Caco-2 (cell line): ENCODE data around the gene AMPH. TPM values are rescaled to one million over a fixed set of nuclear protein-coding genes. Genes with fewer than 3 reads are reported as not detected.
"Not testable (repeated sequence)": the region's sequence is repeated elsewhere in the genome, so short reads cannot be mapped to it uniquely, and the experiment has no call there.

Source experiments
- BruUV-seq: library from RNA; stranded (reverse); fragments of 400-500 nt; replicated peaks from 2 replicates; lab custom pipeline; 2021; lab: Mats Ljungman, UMichigan
- CTCF ChIA-PET: fragments of 300-600 bp; sonication (Branson Sonifier 250); formaldehyde crosslinking; loops from one replicate; lab custom pipeline; 2022; ENCODE audit warnings: antibody characterized with exemption; lab: Charles Lee
- POLR2A ChIA-PET: fragments of 300-600 bp; sonication (Branson Sonifier 250); formaldehyde crosslinking; loops from one replicate; lab custom pipeline; 2022; ENCODE audit warnings: antibody characterized with exemption; lab: Charles Lee
- DNase-seq, 2 experiments: peaks; one replicate each; pipeline versions ENCODE4 v3.0.0 to v3.0.0-alpha.2; 2020 to 2022
- H3K27me3 ChIP-seq: replicated peaks from 2 replicates; pipeline ENCODE4 v1.6.0; 2011; ENCODE audit warnings: low read length; ENCODE audit not compliant: control insufficient read depth, insufficient read depth
- H3K36me3 ChIP-seq: 2 replicates; pipeline ENCODE4 v1.5.1; 2011; ENCODE audit warnings: low read length; ENCODE audit not compliant: control insufficient read depth, insufficient read depth
- H3K4me1 ChIP-seq: fragments of 250-450 bp; sonication (Bioruptor Pico); 2 replicates; pipeline ENCODE4 v1.5.1; 2020; ENCODE audit warnings: mild to moderate bottlenecking
- H3K4me3 ChIP-seq: 2 replicates; pipeline ENCODE4 v1.5.1; 2011; ENCODE audit warnings: low read depth, mild to moderate bottlenecking, control low read depth, low read length
- H3K9me3 ChIP-seq: fragments of 250-450 bp; sonication (Bioruptor Pico); 2 replicates; pipeline ENCODE4 v1.5.1; 2020; ENCODE audit warnings: mild to moderate bottlenecking, moderate library complexity
- H3K27ac Mint-ChIP-seq: one replicate; pipeline ENCODE4 v1.8.0; 2022; ENCODE audit warnings: mixed read lengths; ENCODE audit not compliant: unreplicated experiment
- H3K27me3 Mint-ChIP-seq: one replicate; pipeline ENCODE4 v1.8.0; 2022; ENCODE audit warnings: mixed read lengths; ENCODE audit not compliant: insufficient read depth, unreplicated experiment
- H3K36me3 Mint-ChIP-seq: one replicate; pipeline ENCODE4 v1.8.0; 2022; ENCODE audit warnings: mild to moderate bottlenecking, mixed read lengths; ENCODE audit not compliant: insufficient read depth, unreplicated experiment
- H3K4me1 Mint-ChIP-seq: one replicate; pipeline ENCODE4 v1.8.0; 2022; ENCODE audit warnings: low read depth, mixed read lengths; ENCODE audit not compliant: unreplicated experiment
- H3K4me3 Mint-ChIP-seq: one replicate; pipeline ENCODE4 v1.8.0; 2022; ENCODE audit warnings: mild to moderate bottlenecking, moderate library complexity, mixed read lengths; ENCODE audit not compliant: unreplicated experiment
- H3K9me3 Mint-ChIP-seq: one replicate; pipeline ENCODE4 v1.8.0; 2022; ENCODE audit warnings: mixed read lengths; ENCODE audit not compliant: unreplicated experiment
- intact Hi-C: fragments of 100-400 bp; cut with micrococcal nuclease; formaldehyde crosslinking; loops from one replicate; pipeline ENCODE4 v1.10.0; 2022; ENCODE audit not compliant: unreplicated experiment
- total RNA-seq: library from RNA; stranded (reverse); gene quantifications from 2 replicates; pipeline ENCODE4 v1.2.3, GENCODE V29; 2022
- TF ChIP-seq, protein P1 (sequence below), 2 experiments: fragments of 200-600 bp in 1 of 2; IDR thresholded peaks; 1 replicate in 1 of 2; 2 replicates in 1 of 2; pipeline versions ENCODE4 v1.5.1 to v1.8.0; 2011 to 2022; ENCODE audit warnings: antibody characterized with exemption in 1 of 2, control low read depth in 1 of 2, inconsistent platforms in 1 of 2, low read depth in 1 of 2, low read length in 1 of 2, mild to moderate bottlenecking in 1 of 2, moderate library complexity in 1 of 2; ENCODE audit not compliant: insufficient read depth in 1 of 2, severe bottlenecking in 1 of 2, unreplicated experiment in 1 of 2

Gene AMPH
- total RNA-seq, 1 experiment from 2014 or later = not detected

DNA sequence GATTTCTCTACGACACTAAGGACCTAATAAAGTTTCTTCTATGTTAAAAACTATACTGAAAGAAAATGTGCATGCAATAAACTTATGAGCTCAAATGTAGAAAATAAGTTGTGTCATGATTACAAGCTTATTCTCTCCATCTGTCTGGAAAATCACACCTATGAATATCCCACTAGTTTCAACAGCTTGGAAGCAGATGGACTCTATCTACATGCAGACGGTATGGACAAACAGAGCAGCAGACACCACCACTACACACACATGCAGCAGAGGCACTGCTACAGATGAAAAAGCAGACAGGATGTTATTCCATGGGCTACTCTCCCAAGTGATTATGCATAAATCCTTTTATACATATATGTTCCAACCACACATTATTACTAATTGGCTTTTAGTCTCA, 234.3 kb downstream of the AMPH start:
- CTCF ChIA-PET = no interaction called here
- Mint-ChIP-seq H3K27me3 (peaks cover 14% of the 10 kb centered on the region), H3K36me3 (no peaks in the 10 kb centered on the region), H3K9me3 (no peaks in the 10 kb centered on the region), H3K4me1 (peaks cover 5% of the 10 kb centered on the region), H3K27ac (no peak overlapping the region), H3K4me3 (no peak overlapping the region)
- no peaks in the 10 kb centered on the region for H3K36me3 ChIP-seq
- TF ChIP-seq, protein P1, sequence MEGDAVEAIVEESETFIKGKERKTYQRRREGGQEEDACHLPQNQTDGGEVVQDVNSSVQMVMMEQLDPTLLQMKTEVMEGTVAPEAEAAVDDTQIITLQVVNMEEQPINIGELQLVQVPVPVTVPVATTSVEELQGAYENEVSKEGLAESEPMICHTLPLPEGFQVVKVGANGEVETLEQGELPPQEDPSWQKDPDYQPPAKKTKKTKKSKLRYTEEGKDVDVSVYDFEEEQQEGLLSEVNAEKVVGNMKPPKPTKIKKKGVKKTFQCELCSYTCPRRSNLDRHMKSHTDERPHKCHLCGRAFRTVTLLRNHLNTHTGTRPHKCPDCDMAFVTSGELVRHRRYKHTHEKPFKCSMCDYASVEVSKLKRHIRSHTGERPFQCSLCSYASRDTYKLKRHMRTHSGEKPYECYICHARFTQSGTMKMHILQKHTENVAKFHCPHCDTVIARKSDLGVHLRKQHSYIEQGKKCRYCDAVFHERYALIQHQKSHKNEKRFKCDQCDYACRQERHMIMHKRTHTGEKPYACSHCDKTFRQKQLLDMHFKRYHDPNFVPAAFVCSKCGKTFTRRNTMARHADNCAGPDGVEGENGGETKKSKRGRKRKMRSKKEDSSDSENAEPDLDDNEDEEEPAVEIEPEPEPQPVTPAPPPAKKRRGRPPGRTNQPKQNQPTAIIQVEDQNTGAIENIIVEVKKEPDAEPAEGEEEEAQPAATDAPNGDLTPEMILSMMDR (IDR thresholded peaks at IDR 0.05; ENCODE audit: insufficient read depth in 1 of 2, low read depth in 1 of 2, low read length in 1 of 2, severe bottlenecking in 1 of 2, unreplicated experiment in 1 of 2) = no peak
- no peaks in the 10 kb centered on the region for H3K27me3 ChIP-seq
- DNase-seq = no peak
- intact Hi-C loops = no loop called here
- H3K9me3 ChIP-seq = peaks cover 4% of the 10 kb centered on the region; the same call in 1 of the 2 replicates
- BruUV-seq = no TSS peak
- POLR2A ChIA-PET = no interaction called here
- H3K4me3 ChIP-seq = no peak overlapping the region
- no peaks in the 10 kb centered on the region for H3K4me1 ChIP-seq

DNA sequence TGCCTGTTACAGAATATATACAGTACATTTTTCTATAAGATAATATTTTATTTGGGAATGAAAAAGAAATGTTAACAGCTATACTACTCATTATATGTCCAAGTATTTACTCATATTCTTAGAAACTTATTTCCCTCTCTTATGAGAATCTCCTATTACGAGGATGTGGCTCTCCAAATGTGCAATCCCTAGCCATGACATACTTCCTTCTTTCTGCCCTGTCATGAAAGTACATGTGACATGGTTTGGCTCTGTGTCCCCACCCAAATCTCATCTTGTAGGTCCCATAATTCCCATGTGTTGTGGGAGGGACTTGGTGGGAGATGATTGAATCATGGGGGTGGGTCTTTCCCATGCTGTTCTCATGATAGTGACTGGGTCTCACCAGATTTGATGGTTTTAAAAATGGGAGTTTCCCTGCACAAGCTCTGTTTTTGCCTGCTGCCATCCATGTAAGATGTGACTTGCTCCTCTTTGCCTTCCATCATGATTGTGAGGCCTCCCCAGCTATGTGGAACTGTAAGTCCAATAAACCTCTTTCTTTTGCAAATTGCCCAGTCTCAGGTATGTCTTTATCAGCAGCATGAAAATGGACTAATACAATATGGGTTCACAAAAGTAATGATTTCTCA, 235.1 kb downstream of the AMPH start:
- BruUV-seq, intact Hi-C loops, H3K9me3 ChIP-seq, H3K4me1 ChIP-seq, H3K4me3 ChIP-seq, POLR2A ChIA-PET, H3K9me3 Mint-ChIP-seq, H3K36me3 Mint-ChIP-seq, H3K27ac Mint-ChIP-seq, H3K36me3 ChIP-seq, H3K27me3 Mint-ChIP-seq, H3K4me1 Mint-ChIP-seq, H3K4me3 Mint-ChIP-seq, H3K27me3 ChIP-seq, CTCF ChIA-PET, DNase-seq: not testable (repeated sequence)

DNA sequence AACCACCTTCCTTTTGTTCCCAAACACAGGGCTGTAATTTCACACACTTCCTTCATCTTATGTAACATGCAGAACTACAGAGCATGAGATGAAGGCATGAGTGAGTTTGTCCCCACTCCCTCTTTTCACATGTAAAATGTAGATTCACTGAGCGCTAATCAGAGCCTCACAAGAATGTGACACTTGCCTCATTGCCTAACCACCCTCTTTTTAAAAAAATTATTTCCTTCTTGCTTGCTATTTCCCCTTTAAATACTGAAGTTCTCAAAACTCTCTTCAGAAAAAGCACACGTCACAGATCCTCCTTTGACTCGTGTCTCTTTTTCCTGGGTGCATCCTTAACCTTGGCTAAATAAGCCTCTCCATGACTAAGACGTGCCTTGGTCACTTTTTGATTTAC, 236.5 kb downstream of the AMPH start:
- CTCF ChIA-PET = no interaction called here

More for the DNA sequence above, 236.5 kb downstream of the AMPH start:
- Mint-ChIP-seq H3K4me3 (no peak overlapping the region), H3K9me3 (no peaks in the 10 kb centered on the region), H3K4me1 (peaks cover 5% of the 10 kb centered on the region), H3K27me3 (peaks cover 13% of the 10 kb centered on the region), H3K27ac (no peak overlapping the region), H3K36me3 (no peaks in the 10 kb centered on the region)
- POLR2A ChIA-PET = no interaction called here
- H3K36me3 ChIP-seq = no peaks in the 10 kb centered on the region
- intact Hi-C loops = no loop called here
- peaks cover 4% of the 10 kb centered on the region; the same call in 1 of the 2 replicates for H3K9me3 ChIP-seq
- TF ChIP-seq, protein P1 (IDR thresholded peaks at IDR 0.05; ENCODE audit: insufficient read depth in 1 of 2, low read depth in 1 of 2, low read length in 1 of 2, severe bottlenecking in 1 of 2, unreplicated experiment in 1 of 2) = no peak
- no peaks in the 10 kb centered on the region for H3K4me1 ChIP-seq
- no TSS peak for BruUV-seq
- H3K4me3 ChIP-seq = no peak overlapping the region
- DNase-seq = no peak
- no peaks in the 10 kb centered on the region for H3K27me3 ChIP-seq
